Activated CD8-positive, alpha-beta memory T cell treated with anti-CD3 and anti-CD28 coated beads, Interleukin-2, amount 50 U/mL, for 4 hours (primary cell): ENCODE measurements around the gene HBZ.
A peak's percentile ranks its signal among the peaks of the same experiment; 100 is the strongest.
"Not testable (repeated sequence)": the region's sequence is repeated elsewhere in the genome, so short reads cannot be mapped to it uniquely, and the experiment has no call there.

ENCODE experiments used
- DNase-seq: peaks from one replicate; pipeline ENCODE4 v3.0.0-alpha.2; 2020

HBZ gene

GRCh38 chr16:152141-153128, at the start of gene HBZ:
HBZ (plus strand) TSS chr16:152644; CDS start chr16:152910, 266 bp downstream.
- no peak for DNase-seq

DNA sequence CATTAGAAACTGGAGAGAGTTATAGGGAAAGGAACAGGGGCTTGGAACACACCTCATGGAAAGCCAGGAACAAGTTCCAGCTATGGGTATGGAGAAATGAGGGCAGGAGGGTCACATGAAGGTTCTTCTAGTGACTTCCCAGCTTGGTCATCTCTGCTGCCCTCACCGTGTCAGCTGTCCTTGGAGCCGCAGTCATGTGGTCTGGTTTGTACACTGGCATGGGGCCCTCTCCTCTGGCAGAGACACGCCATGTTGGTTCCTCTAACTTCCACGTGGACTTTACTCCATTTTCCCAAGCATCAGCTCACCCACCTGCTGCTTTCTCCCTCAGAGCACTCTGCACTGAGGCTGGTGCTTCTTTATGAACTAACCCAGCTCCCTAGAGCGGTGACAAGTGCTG, 48.1 kb upstream of the HBZ start:
- DNase-seq = no peak

- DNase-seq = no peak
Measured at GRCh38 chr16:104928-105327, 47.5 kb upstream of the HBZ start.

- DNase-seq = no peak
Measured at GRCh38 chr16:105521-105920, 46.9 kb upstream of the HBZ start.

GRCh38 chr16:106623-107324, 45.7 kb upstream of the HBZ start:
- peak; percentile 43 for DNase-seq

DNA sequence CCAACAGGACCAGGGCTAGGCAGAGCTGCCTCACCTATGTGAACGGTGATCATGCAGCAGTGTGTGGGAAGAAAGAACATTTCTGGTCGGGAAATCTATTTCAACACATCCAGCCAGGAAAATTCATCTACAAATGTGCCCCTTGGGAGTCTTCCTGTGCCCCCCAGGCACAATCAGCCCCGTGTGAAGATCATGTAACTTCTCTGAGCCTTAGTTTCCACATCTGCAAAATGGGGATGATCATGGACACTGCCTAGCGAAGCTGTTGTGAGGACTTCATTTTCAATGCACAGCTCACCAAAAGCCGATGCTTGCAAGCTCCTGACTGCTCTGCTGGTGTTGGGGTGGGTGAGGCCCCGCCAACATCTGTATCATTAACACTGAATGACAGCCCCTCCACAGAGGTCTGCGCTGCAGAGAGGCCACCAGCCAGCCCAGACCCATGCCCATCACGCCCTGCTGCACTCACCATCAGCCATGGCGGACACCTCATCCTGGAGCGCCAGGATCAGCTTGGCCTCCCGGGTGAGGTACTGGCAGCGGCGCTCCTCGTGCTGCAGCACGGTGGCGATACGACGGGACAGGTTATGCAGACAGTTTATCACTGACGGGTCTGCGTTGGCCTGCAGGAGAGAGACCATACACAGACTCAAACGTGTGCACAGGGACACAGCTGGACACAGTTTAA, 40.1 kb upstream of the HBZ start:
- no peak for DNase-seq

GRCh38 chr16:114327-114726, 38.1 kb upstream of the HBZ start:
- no peak for DNase-seq

DNA sequence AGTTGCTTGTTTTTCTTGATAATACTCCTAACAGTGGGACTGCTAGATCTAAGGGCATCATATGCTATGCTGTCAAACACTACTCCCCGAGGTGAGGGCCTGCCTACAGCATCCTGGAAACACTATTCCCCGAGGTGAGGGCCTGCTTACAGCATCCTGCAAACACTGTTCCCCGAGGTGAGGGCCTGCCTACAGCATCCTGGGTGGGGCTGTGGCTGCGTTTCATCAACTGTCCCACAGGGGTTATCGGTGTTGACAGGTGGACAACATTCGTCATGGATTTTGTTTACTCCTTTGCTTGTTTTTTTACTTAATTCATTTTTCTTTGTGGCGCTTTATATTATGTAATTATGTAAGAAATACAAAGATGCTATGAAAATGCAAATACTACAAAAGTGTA, 36.4 kb upstream of the HBZ start:
- no peak for DNase-seq

GRCh38 chr16:117379-118365, 34.8 kb upstream of the HBZ start:
- peak; percentile 70 for DNase-seq

DNA sequence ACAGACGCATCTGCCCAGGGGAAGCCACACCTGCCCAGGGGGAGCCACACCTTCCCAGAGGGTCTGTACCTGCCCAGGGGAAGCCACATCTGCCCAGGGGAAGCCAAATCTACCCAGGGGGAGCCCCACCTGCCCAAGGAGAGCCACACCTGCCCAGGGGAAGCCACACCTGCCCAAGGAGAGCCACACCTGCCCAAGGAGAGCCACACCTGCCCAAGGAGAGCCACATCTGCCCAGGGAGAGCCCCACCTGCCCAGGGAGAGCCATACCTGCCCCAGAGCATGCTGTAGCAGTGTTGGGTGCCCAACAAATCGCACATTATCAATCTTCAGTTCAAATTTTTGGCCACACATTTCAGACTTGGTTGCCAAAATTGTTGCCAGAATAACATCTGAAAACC, 33.6 kb upstream of the HBZ start:
- no peak for DNase-seq

GRCh38 chr16:119295-119694, 33.1 kb upstream of the HBZ start:
- DNase-seq = no peak

DNA sequence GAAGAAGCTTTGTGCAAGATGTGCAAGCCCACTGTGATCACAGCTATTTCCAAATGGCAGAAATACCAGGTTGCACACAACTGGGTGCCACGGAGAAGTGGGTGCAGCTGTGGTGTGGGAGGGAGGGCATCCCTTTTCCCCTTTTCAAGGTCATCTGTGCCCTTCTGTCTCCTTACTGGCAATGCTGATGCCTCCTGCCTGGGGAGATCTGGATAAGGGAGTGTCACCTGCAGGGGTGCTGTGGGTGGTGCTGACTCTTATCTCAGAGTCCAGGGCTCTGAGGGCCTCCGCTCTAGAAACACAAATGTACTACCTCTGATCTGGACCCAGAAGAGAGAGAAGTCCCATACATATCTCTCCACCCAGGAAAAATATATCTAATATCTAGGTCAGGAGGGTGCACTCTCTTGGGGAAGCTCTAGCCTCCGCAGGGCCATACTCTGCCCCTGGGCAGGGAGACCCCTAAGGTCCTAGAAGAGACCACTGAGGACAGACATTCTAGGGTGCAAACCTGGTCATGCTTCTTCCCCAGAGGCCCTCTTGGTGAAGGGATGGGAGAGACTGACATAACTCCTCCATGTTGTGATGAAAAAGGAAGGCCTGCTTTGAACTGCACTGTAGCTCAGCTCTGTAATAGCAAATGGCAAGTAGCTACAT, 32.5 kb upstream of the HBZ start:
- no peak for DNase-seq

DNA sequence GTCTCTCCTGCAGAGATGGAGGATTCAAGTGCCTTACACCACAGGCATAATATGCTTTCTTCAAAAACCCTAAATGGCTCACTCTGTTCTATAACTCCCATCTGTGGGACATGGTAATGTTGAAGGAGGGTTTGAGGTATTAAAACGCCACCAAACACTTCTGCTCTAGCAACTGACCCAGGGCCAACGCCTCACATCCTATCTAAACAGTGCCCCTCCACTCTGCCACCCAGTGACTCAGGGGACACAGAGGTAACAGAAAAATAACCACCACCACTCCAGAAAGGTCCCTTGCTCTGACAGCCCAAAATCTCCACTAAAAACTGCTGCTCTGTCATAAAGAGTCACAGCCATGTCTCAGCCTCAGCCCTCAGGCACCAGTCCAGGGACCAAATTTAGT, 31.7 kb upstream of the HBZ start:
- no peak for DNase-seq

- no peak for DNase-seq
Measured at GRCh38 chr16:122361-122760, 30.1 kb upstream of the HBZ start.

- not testable (repeated sequence) for DNase-seq
Measured at GRCh38 chr16:123558-124350, 28.7 kb upstream of the HBZ start.

DNA sequence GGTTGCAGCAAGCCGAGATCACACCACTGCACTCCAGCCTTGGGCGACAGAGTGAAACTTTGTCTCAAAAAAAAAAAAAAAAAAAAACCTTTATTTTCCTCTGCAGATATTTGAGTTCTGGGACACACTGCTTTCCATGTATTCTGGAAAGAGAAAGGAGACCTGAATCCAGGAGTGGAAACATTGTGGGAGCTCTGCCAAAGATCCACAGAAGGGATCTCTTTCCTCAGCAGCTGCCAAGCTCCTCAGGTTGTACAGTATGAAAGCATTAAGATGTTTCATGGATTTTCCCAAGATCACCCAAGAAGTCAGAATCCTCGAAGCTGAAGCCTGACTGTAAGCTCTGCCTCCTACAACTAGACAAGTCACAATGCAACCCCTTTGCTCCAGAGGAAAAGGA, 27.4 kb upstream of the HBZ start:
- no peak for DNase-seq

- DNase-seq = no peak
Measured at GRCh38 chr16:129075-129474, 23.4 kb upstream of the HBZ start.

- DNase-seq = no peak
Measured at GRCh38 chr16:130533-131173, 21.8 kb upstream of the HBZ start.

DNA sequence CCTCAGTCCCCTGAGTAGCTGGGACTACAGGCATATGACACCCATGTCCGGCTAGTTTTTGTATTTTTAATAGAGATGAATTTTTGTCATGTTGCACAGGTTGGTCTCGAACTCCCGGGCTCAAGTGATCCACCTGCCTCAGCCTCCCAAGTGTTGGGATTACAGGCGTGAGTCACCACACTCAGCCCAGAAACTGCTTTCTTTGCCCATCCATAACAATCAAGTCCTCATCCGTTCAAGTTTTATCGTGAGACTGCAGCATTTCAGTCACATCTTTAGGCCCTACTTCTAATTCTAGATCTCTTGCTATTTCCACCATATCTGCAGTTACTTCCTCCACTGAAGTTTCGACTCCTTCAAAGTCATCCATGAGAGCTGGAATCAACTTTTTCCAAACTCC, 20.3 kb upstream of the HBZ start:
- DNase-seq = no peak

GRCh38 chr16:133716-134115, 18.7 kb upstream of the HBZ start:
- no peak for DNase-seq
